GM12878 (cell line): Measurements from ENCODE around the gene MRPL37. TPM values are rescaled to one million over a fixed set of nuclear protein-coding genes. Genes with fewer than 3 reads are reported as not detected.

Experiments
- ATAC-seq: fragments of 200-7000 bp; cut with Tn5 transposase; 3 replicates; pipeline ENCODE4 v1.9.1; 2020; ENCODE audit warnings: mild to moderate bottlenecking, moderate library complexity
- BruUV-seq: library from RNA; stranded (reverse); fragments of 400-500 nt; replicated peaks from 2 replicates; lab custom pipeline; 2021; lab: Mats Ljungman, UMichigan
- CTCF ChIA-PET: fragments of 300-600 bp; sonication (Branson Sonifier 250); formaldehyde crosslinking; extraction: SDS; loops from one replicate; lab custom pipeline; 2021; ENCODE audit warnings: inconsistent platforms; lab: Yijun Ruan, JAX
- POLR2A ChIA-PET: fragments of 350-600 bp; formaldehyde crosslinking; extraction: SDS; loops from one replicate; lab custom pipeline; 2021; ENCODE audit warnings: inconsistent platforms; lab: Charles Lee
- RAD21 ChIA-PET: fragments of 300-600 bp; sonication (Branson Sonifier 250); formaldehyde crosslinking; loops from one replicate; lab custom pipeline; 2023; ENCODE audit warnings: antibody characterized with exemption; ENCODE audit not compliant: unreplicated experiment; lab: Charles Lee
- SMC1A ChIA-PET: fragments of 300-600 bp; sonication (Branson Sonifier 250); formaldehyde crosslinking; loops from one replicate; lab custom pipeline; 2023; ENCODE audit not compliant: unreplicated experiment, uncharacterized antibody; lab: Charles Lee
- DNase-seq: peaks from one replicate; pipeline ENCODE4 v3.0.0-alpha.2; 2011; ENCODE audit warnings: low read depth, low spot score
- FAIRE-seq: peaks from 3 replicates; lab custom pipeline; 2011; peaks lifted over from hg19 to GRCh38; lab: Jason Lieb, UNC
- H2AFZ ChIP-seq: 2 replicates; pipeline ENCODE4 v1.6.0; 2011; ENCODE audit warnings: low read depth, low read length, control low read depth; ENCODE audit not compliant: control insufficient read depth
- H3K27ac ChIP-seq: 2 replicates; pipeline ENCODE4 v1.5.1; 2011; ENCODE audit warnings: control low read depth; ENCODE audit not compliant: control insufficient read depth, insufficient read depth
- H3K27me3 ChIP-seq, 2 experiments: replicated peaks in 1 of 2; 2 replicates each; pipeline versions ENCODE4 v1.6.0 to v1.6.1; 2011; ENCODE audit warnings: low read length in 1 of 2; ENCODE audit not compliant: control insufficient read depth in 2 of 2, insufficient read depth in 2 of 2
- H3K36me3 ChIP-seq, 2 experiments: 2 replicates each; pipeline ENCODE4 v1.5.1; 2011; ENCODE audit warnings: low read length in 1 of 2; ENCODE audit not compliant: control insufficient read depth in 2 of 2, insufficient read depth in 2 of 2
- H3K4me1 ChIP-seq: 2 replicates; pipeline ENCODE4 v1.6.1; 2011; ENCODE audit warnings: mild to moderate bottlenecking, low read length, moderate library complexity, mixed read lengths; ENCODE audit not compliant: control insufficient read depth, insufficient read depth
- H3K4me2 ChIP-seq: 2 replicates; pipeline ENCODE4 v1.6.0; 2011; ENCODE audit warnings: control low read depth; ENCODE audit not compliant: control insufficient read depth, insufficient read depth
- H3K4me3 ChIP-seq: fragments of 200-600 bp; sonication (generic); 2 replicates; pipeline ENCODE4 v1.5.1; 2016
- H3K79me2 ChIP-seq: 2 replicates; pipeline ENCODE4 v1.6.0; 2011; ENCODE audit warnings: low read length; ENCODE audit not compliant: control insufficient read depth, insufficient read depth
- H3K9ac ChIP-seq: 2 replicates; pipeline ENCODE4 v1.8.0; 2011; ENCODE audit warnings: low read length, control low read depth, mixed read lengths; ENCODE audit not compliant: control insufficient read depth, insufficient read depth
- H3K9me3 ChIP-seq: replicated peaks from 3 replicates; pipeline ENCODE4 v1.5.1; 2011; ENCODE audit warnings: mild to moderate bottlenecking, low read length; ENCODE audit not compliant: control insufficient read depth, insufficient read depth
- H4K20me1 ChIP-seq: 2 replicates; pipeline ENCODE4 v1.6.0; 2011; ENCODE audit not compliant: control insufficient read depth, insufficient read depth
- CBX5 ChIP-seq: sonication (generic); IDR thresholded peaks from 2 replicates; pipeline ENCODE4 v1.6.1; 2016; ENCODE audit warnings: low read depth, moderate library complexity, mild to moderate bottlenecking, inconsistent platforms
- CREB1 ChIP-seq: IDR thresholded peaks from 2 replicates; pipeline ENCODE4 v1.6.1; 2012; ENCODE audit warnings: low read depth, mild to moderate bottlenecking, inconsistent platforms
- E4F1 ChIP-seq: fragments of 450-650 bp; IDR thresholded peaks from 2 replicates; pipeline ENCODE4 v1.6.1; 2018; ENCODE audit warnings: borderline replicate concordance, mild to moderate bottlenecking; ENCODE audit not compliant: partially characterized antibody
- EED ChIP-seq: sonication (generic); IDR thresholded peaks from 2 replicates; pipeline ENCODE4 v1.6.1; 2016; ENCODE audit warnings: antibody characterized with exemption, low read depth
- EGR1 ChIP-seq, 2 experiments: IDR thresholded peaks; 1 replicate in 1 of 2; 2 replicates in 1 of 2; pipeline ENCODE4 v1.6.1; 2011 to 2012; ENCODE audit warnings: low read depth in 2 of 2, low read length in 2 of 2, borderline replicate concordance in 1 of 2, mild to moderate bottlenecking in 1 of 2, moderate library complexity in 1 of 2
- IRF5 ChIP-seq: fragments of 450-650 bp; IDR thresholded peaks from 2 replicates; pipeline ENCODE4 v1.6.1; 2017; ENCODE audit warnings: borderline replicate concordance
- JUND ChIP-seq: IDR thresholded peaks from 2 replicates; pipeline ENCODE4 v1.6.1; 2012; ENCODE audit warnings: low read depth, mild to moderate bottlenecking, low read length, improper control_type of control experiment, moderate library complexity
- MTA2 ChIP-seq: fragments of 450-650 bp; IDR thresholded peaks from 2 replicates; pipeline ENCODE4 v1.6.1; 2016; ENCODE audit warnings: low read depth, mild to moderate bottlenecking, moderate library complexity
- MYC ChIP-seq: IDR thresholded peaks from 2 replicates; pipeline ENCODE4 v1.6.1; 2011; ENCODE audit warnings: mild to moderate bottlenecking, low read length, moderate library complexity, inconsistent platforms; ENCODE audit not compliant: insufficient read depth, insufficient replicate concordance, insufficient read length, severe bottlenecking
- NFYB ChIP-seq: IDR thresholded peaks from 2 replicates; pipeline ENCODE4 v1.6.1; 2011; ENCODE audit warnings: low read depth, mild to moderate bottlenecking, low read length, improper control_type of control experiment, moderate library complexity; ENCODE audit not compliant: insufficient read depth
- POLR2A ChIP-seq: IDR thresholded peaks from 2 replicates; pipeline ENCODE4 v1.6.1; 2011; ENCODE audit warnings: low read depth, mild to moderate bottlenecking, low read length
- POU2F2 ChIP-seq: IDR thresholded peaks from 3 replicates; pipeline ENCODE4 v1.6.1; 2011; ENCODE audit warnings: low read depth, mild to moderate bottlenecking, low read length, borderline replicate concordance
- RBBP5 ChIP-seq: fragments of 200-600 bp; sonication (generic); conservative IDR thresholded peaks from 2 replicates; pipeline ENCODE4 v1.6.1; 2016
- STAT1 ChIP-seq: fragments of 450-650 bp; conservative IDR thresholded peaks from 2 replicates; pipeline ENCODE4 v1.6.1; 2014; ENCODE audit warnings: antibody characterized with exemption, mild to moderate bottlenecking
- TAF1 ChIP-seq: IDR thresholded peaks from 2 replicates; pipeline ENCODE4 v1.6.1; 2011; ENCODE audit warnings: mild to moderate bottlenecking, low read depth, low read length, borderline replicate concordance
- TARDBP ChIP-seq: IDR thresholded peaks from 2 replicates; pipeline ENCODE4 v1.6.1; 2016; ENCODE audit warnings: borderline replicate concordance
- TBL1XR1 ChIP-seq: IDR thresholded peaks from 2 replicates; pipeline ENCODE4 v1.6.1; 2012; ENCODE audit warnings: low read depth, low read length, improper control_type of control experiment
- ZBED1 ChIP-seq: IDR thresholded peaks from 2 replicates; pipeline ENCODE4 v1.6.1; 2016; ENCODE audit warnings: borderline replicate concordance
- WGBS: methylation state at CpG from one replicate; pipeline ENCODE4 v1.1.6; 2016; ENCODE audit warnings: low lambda C conversion rate; ENCODE audit not compliant: insufficient replicate concordance, insufficient coverage; ENCODE audit errors: missing lambda C conversion rate; 5-methylcytosine and 5-hydroxymethylcytosine counted together
- in situ Hi-C: fragments of 300-500 bp; cut with MboI; formaldehyde crosslinking; loops from 9 replicates; pipeline ENCODE4 v1.14.3; 2018; ENCODE audit warnings: mixed read lengths
- intact Hi-C: fragments of 100-400 bp; cut with micrococcal nuclease; formaldehyde crosslinking; loops from one replicate; pipeline ENCODE4 v1.14.2; 2022; ENCODE audit not compliant: unreplicated experiment
- polyA plus RNA-seq, 11 experiments: library from polyadenylated mRNA; depleted of rRNA in 4 of 11; unstranded in 6 of 11; stranded (reverse) in 5 of 11; fragments of >200 nt; fragmentation: Nextera tagmentation in 4 of 11; fragmentation: Illumina TruSeq in 1 of 11; extraction: Ambion mirVana in 4 of 11; extraction: Trizol in 1 of 11; gene quantifications; 1 replicate in 1 of 11; 2 replicates in 10 of 11; pipeline versions ENCODE4 v1.2.1 to v1.2.3, GENCODE V29; 2011 to 2016; ENCODE audit warnings: inconsistent platforms in 2 of 11, missing spikeins in 2 of 11, low read depth in 1 of 11
- total RNA-seq, 4 experiments: library from RNA; depleted of rRNA in 3 of 4; stranded (reverse); fragments of >200 nt in 3 of 4; fragmentation: Illumina TruSeq in 1 of 4; extraction: Trizol in 1 of 4; gene quantifications; 2 replicates each; pipeline versions ENCODE4 v1.2.1 to v1.2.3, GENCODE V29; 2013 to 2021
- TF ChIP-seq, protein P1 (sequence below), 3 experiments: IDR thresholded peaks in 2 of 3; conservative IDR thresholded peaks in 1 of 3; 2 replicates each; pipeline ENCODE4 v1.5.1; 2011; ENCODE audit warnings: low read depth in 3 of 3, low read length in 3 of 3, mild to moderate bottlenecking in 3 of 3, control low read depth in 2 of 3, moderate library complexity in 2 of 3, inconsistent platforms in 1 of 3, mixed read lengths in 1 of 3; ENCODE audit not compliant: control insufficient read depth in 2 of 3, insufficient read depth in 1 of 3; ENCODE audit errors: extremely low read depth in 1 of 3

MRPL37 gene
- total and polyA plus RNA-seq, 10 of the 15 experiments (the other 5 are each of a cell fraction or from before 2014, with no cell fraction given): 41.4 to 217 (median 159) TPM

- no peak for TF ChIP-seq E4F1
Observed at GRCh38 chr1:54252371-54252936, 52.5 kb downstream of the MRPL37 start (continued).

DNA sequence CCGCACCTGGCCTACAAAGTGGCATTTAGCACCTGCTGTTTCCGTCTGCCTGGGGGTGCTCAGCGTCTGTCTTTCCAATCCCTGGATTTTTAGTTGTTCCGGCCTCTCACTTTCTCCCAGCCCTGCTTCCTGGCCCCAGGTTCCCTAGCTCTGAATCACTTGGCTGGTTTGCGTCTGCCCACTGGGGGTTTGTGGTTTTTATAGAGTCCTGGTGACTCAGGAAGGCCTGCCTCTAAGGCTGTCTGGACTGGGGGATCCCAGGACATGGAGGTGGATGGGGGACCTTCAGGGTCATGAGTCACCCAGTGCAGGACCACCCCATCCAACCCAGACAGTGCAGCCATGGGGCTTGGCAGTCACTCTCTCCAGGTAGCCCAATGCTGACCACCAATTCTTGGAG lies 53.5 kb downstream of the MRPL37 start:
- SMC1A ChIA-PET: no interaction called here
- DNase-seq: no peak
- intact Hi-C loops: no loop called here
- in situ Hi-C loops: no loop called here
- Histone ChIP-seq H3K36me3 (peaks cover 0 to 7% of the 10 kb centered on the region in 2 experiments; a peak in 3 of 4 replicates), H3K27ac (no peak overlapping the region), H3K4me2 (no peak overlapping the region), H4K20me1 (no peaks in the 10 kb centered on the region), H3K4me1 (no peaks in the 10 kb centered on the region), H3K4me3 (no peak overlapping the region), H3K27me3 (no peaks in the 10 kb centered on the region), H2AFZ (no peak overlapping the region), H3K79me2 (no peaks in the 10 kb centered on the region), H3K9me3 (no peaks in the 10 kb centered on the region), H3K9ac (no peak overlapping the region)
- FAIRE-seq: no peak
- CTCF ChIA-PET: no interaction called here
- no TSS peak for BruUV-seq
- POLR2A ChIA-PET: no interaction called here
- ATAC-seq: no peak
- 98% methylated on average over 5 of the region's 5 CpGs for WGBS
- RAD21 ChIA-PET: no interaction called here
- TF ChIP-seq EED: no peak
- TF ChIP-seq, protein P1, sequence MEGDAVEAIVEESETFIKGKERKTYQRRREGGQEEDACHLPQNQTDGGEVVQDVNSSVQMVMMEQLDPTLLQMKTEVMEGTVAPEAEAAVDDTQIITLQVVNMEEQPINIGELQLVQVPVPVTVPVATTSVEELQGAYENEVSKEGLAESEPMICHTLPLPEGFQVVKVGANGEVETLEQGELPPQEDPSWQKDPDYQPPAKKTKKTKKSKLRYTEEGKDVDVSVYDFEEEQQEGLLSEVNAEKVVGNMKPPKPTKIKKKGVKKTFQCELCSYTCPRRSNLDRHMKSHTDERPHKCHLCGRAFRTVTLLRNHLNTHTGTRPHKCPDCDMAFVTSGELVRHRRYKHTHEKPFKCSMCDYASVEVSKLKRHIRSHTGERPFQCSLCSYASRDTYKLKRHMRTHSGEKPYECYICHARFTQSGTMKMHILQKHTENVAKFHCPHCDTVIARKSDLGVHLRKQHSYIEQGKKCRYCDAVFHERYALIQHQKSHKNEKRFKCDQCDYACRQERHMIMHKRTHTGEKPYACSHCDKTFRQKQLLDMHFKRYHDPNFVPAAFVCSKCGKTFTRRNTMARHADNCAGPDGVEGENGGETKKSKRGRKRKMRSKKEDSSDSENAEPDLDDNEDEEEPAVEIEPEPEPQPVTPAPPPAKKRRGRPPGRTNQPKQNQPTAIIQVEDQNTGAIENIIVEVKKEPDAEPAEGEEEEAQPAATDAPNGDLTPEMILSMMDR (IDR thresholded peaks at IDR 0.05 in 2 of 3, conservative IDR thresholded peaks at IDR 0.05 in 1 of 3; ENCODE audit: control insufficient read depth in 2 of 3, extremely low read depth in 1 of 3, insufficient read depth in 1 of 3, low read depth in 3 of 3, low read length in 3 of 3): no peak
- TF ChIP-seq MTA2: no peak
- TF ChIP-seq JUND: no peak
- no peak for TF ChIP-seq TARDBP
- TF ChIP-seq TAF1: no peak
- TF ChIP-seq MYC: no peak
- no peak for TF ChIP-seq ZBED1
- no peak for TF ChIP-seq NFYB
- TF ChIP-seq POLR2A: no peak
- no peak for TF ChIP-seq CBX5
- no peak for TF ChIP-seq CREB1
- TF ChIP-seq EGR1 (IDR thresholded peaks at IDR 0.05; ENCODE audit: borderline replicate concordance in 1 of 2, low read depth in 2 of 2, low read length in 2 of 2): no peak
- no peak for TF ChIP-seq IRF5
- TF ChIP-seq TBL1XR1: no peak
- no peak for TF ChIP-seq POU2F2
- no peak for TF ChIP-seq STAT1
- no peak for TF ChIP-seq RBBP5
